SIG-M5 (cell line): ENCODE data around the gene GRIA2.
"Not testable (repeated sequence)": the region's sequence is repeated elsewhere in the genome, so short reads cannot be mapped to it uniquely, and the experiment has no call there.

ENCODE experiments used
- DNase-seq: peaks from one replicate; lab custom pipeline; 2025; lab: John Stamatoyannopoulos, UW

GRIA2 gene

GRCh38 chr4:157220371-157220881, at the start of gene GRIA2:
Gene GRIA2 (plus strand): TSS chr4:157220728. CDS start chr4:157221043, 315 bp downstream.
- DNase-seq, result no peak

GRCh38 chr4:157172011-157172410, 48.5 kb upstream of the GRIA2 start:
- no peak for DNase-seq

GRCh38 chr4:157180268-157180667, 40.3 kb upstream of the GRIA2 start:
- DNase-seq, result not testable (repeated sequence)

- no peak for DNase-seq
These were observed 36.2 kb upstream of the GRIA2 start for GRCh38 chr4:157184300-157184699.

- DNase-seq, result no peak
These were observed 35.2 kb upstream of the GRIA2 start for GRCh38 chr4:157185363-157185762.

GRCh38 chr4:157195374-157195773, 25.2 kb upstream of the GRIA2 start:
- no peak for DNase-seq

GRCh38 chr4:157196046-157196445, 24.5 kb upstream of the GRIA2 start:
- no peak for DNase-seq

- DNase-seq, result no peak
These were observed 15.8 kb upstream of the GRIA2 start for GRCh38 chr4:157204634-157205244.

- DNase-seq, result no peak
These were observed 2.8 kb upstream of the GRIA2 start for GRCh38 chr4:157217708-157218107.

- DNase-seq, result no peak
These were observed 687 bp upstream of the GRIA2 start for GRCh38 chr4:157219711-157220370.

GRCh38 chr4:157221426-157221894, 932 bp downstream of the GRIA2 start:
- no peak for DNase-seq

- DNase-seq, result no peak
These were observed 1.6 kb downstream of the GRIA2 start for GRCh38 chr4:157221895-157222770.

GRCh38 chr4:157222771-157223160, 2.2 kb downstream of the GRIA2 start:
- no peak for DNase-seq

- DNase-seq, result no peak
These were observed 2.9 kb downstream of the GRIA2 start for GRCh38 chr4:157223456-157223855.

GRCh38 chr4:157225096-157225495, 4.6 kb downstream of the GRIA2 start:
- DNase-seq, result no peak

GRCh38 chr4:157226035-157226434, 5.5 kb downstream of the GRIA2 start:
- no peak for DNase-seq

GRCh38 chr4:157226601-157227000, 6.1 kb downstream of the GRIA2 start:
- no peak for DNase-seq

GRCh38 chr4:157231525-157231924, 11.0 kb downstream of the GRIA2 start:
- DNase-seq, result no peak

GRCh38 chr4:157242871-157243270, 22.3 kb downstream of the GRIA2 start:
- no peak for DNase-seq

GRCh38 chr4:157244348-157244747, 23.8 kb downstream of the GRIA2 start:
- DNase-seq, result no peak

GRCh38 chr4:157245351-157245750, 24.8 kb downstream of the GRIA2 start:
- no peak for DNase-seq

GRCh38 chr4:157246964-157247363, 26.4 kb downstream of the GRIA2 start:
- no peak for DNase-seq

GRCh38 chr4:157258165-157258564, 37.6 kb downstream of the GRIA2 start:
- not testable (repeated sequence) for DNase-seq
